ENCODE measurements around the gene ANTXR2.

DNA sequence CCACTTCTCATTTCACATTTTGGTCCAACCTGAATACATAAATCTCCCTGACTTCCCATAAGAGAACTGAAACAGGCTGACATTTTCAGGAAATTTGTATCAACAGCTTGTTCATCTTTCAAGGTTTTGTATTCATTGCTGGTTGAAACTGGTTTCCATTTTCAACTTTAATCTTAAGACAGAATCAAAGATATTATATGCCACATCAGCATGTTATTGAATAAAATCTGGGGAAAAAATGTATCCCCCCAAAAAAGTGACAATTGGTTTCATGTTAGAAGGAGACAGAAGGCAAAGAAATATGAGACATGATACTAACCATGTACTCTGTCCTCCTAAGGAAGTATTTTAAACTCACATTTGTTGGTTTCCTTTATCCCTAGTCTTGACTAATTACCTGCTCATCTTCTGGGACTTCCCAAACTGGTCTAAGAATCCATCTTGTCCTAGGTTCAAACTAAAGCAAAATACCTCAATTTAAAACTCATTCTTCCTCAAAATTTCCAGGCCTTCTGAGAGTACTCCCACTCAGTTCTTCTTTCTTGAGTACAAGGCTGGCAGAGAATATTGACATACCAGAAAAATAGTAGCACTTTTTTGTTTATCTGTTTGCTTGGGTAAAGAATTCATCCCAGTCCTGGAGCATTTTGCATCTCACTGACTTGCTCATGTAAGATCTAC, 3.1 kb upstream of the ANTXR2 start:
- peak; percentile 7; the same call in 1 of the 2 replicates for TF ChIP-seq SPI1 (IDR thresholded peaks at IDR 0.05; ENCODE audit: borderline replicate concordance, low read depth)
- TF ChIP-seq, protein P1, sequence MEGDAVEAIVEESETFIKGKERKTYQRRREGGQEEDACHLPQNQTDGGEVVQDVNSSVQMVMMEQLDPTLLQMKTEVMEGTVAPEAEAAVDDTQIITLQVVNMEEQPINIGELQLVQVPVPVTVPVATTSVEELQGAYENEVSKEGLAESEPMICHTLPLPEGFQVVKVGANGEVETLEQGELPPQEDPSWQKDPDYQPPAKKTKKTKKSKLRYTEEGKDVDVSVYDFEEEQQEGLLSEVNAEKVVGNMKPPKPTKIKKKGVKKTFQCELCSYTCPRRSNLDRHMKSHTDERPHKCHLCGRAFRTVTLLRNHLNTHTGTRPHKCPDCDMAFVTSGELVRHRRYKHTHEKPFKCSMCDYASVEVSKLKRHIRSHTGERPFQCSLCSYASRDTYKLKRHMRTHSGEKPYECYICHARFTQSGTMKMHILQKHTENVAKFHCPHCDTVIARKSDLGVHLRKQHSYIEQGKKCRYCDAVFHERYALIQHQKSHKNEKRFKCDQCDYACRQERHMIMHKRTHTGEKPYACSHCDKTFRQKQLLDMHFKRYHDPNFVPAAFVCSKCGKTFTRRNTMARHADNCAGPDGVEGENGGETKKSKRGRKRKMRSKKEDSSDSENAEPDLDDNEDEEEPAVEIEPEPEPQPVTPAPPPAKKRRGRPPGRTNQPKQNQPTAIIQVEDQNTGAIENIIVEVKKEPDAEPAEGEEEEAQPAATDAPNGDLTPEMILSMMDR (IDR thresholded peaks at IDR 0.05; ENCODE audit: insufficient read depth, low read length) = no peak
